Ovary (tissue), 9 donors: Measurements from ENCODE around the gene ZNF839. TPM values are rescaled to one million over a fixed set of nuclear protein-coding genes. Genes with fewer than 3 reads are reported as not detected.

ENCODE experiments used
- DNase-seq, 5 donors: peaks; one replicate each; pipeline ENCODE4 v3.0.0-alpha.2; 2019 to 2020
- H3K27ac ChIP-seq, 2 donors: fragments of 200-600 bp; one replicate each; pipeline versions ENCODE4 v1.5.1 to v1.8.0; 2019 to 2022
- H3K27me3 ChIP-seq: fragments of 200-600 bp; one replicate; pipeline ENCODE4 v1.8.0; 2022
- H3K36me3 ChIP-seq: fragments of 200-600 bp; sonication (generic); one replicate; pipeline ENCODE4 v1.5.1; 2019
- H3K4me1 ChIP-seq: one replicate; pipeline ENCODE4 v1.8.1; 2013; ENCODE audit warnings: mild to moderate bottlenecking, moderate library complexity; ENCODE audit not compliant: insufficient read depth
- H3K4me3 ChIP-seq: fragments of 200-600 bp; sonication (generic); one replicate; pipeline ENCODE4 v1.5.1; 2017
- H3K9me3 ChIP-seq, 2 donors: fragments of 200-600 bp in 1 of 2; sonication (generic) in 1 of 2; one replicate each; pipeline versions ENCODE4 v1.5.1 to v1.8.1; 2013 to 2019; ENCODE audit warnings: mild to moderate bottlenecking in 1 of 2, moderate library complexity in 1 of 2
- EP300 ChIP-seq: sonication (generic); formaldehyde crosslinking; IDR thresholded peaks from one replicate; pipeline ENCODE4 v1.6.1; 2017; ENCODE audit warnings: antibody characterized with exemption
- POLR2A ChIP-seq: fragments of 450-650 bp; IDR thresholded peaks from one replicate; pipeline ENCODE4 v1.6.1; 2017; ENCODE audit warnings: antibody characterized with exemption, mild to moderate bottlenecking, moderate library complexity
- WGBS, 3 donors: extraction: QIAGEN DNeasy Blood & Tissue Kit in 1 of 3; methylation state at CpG; one replicate each; pipeline versions ENCODE4 v1.1.5 to v1.1.7; 2013 to 2017; 5-methylcytosine and 5-hydroxymethylcytosine counted together
- intact Hi-C, 4 donors: fragments of 100-400 bp; cut with DNase I; formaldehyde crosslinking; loops; one replicate each; pipeline versions ENCODE4 v1.11.0 to v1.15.1; 2022 to 2023
- polyA plus RNA-seq, 2 donors: library from polyadenylated mRNA; stranded (reverse); fragments of 200-250 nt in 1 of 2; fragments of 350-450 nt in 1 of 2; fragmentation: Illumina TruSeq in 1 of 2; extraction: RNeasy Lipid Tissue Mini Kit (QIAGEN cat#74804) in 1 of 2; gene quantifications; one replicate each; pipeline ENCODE4 v1.2.3, GENCODE V29; 2013 to 2014
- total RNA-seq, 7 donors: library from RNA; depleted of rRNA in 2 of 7; stranded (reverse); fragments of >200 nt in 2 of 7; fragmentation: NEBNext Ultra II Directional in 3 of 7; extraction: Animal tissue kit (Norgen Biotek cat#: 25700) in 3 of 7; gene quantifications; one replicate each; pipeline versions ENCODE4 v1.1.0 to v1.2.4, GENCODE V29; 2016 to 2023
- TF ChIP-seq, protein P1 (sequence below), 3 donors: fragments of 450-650 bp in 2 of 3; fragments of 200-600 bp in 1 of 3; IDR thresholded peaks; one replicate each; pipeline versions ENCODE4 v1.5.1 to v1.8.0; 2016 to 2022; ENCODE audit warnings: antibody characterized with exemption in 3 of 3, mild to moderate bottlenecking in 1 of 3
- donor health status: DM: no; HTN: no; CAD: no; lungs with moderate emphysema.
- donor health status: DM: no; HTN: no; CAD: no.
- donor health status: Bipolar disorder and iron deficiency.
- donor health status: DM: yes; HTN: yes; CAD: no.
- donor health status: DM: no; HTN: no; CAD: no.
- donor health status: DM: yes; HTN: yes; CAD: no.

ZNF839 gene
- total and polyA plus RNA-seq, 9 donors: 6.4 to 14.9 (median 12.2) TPM

DNA sequence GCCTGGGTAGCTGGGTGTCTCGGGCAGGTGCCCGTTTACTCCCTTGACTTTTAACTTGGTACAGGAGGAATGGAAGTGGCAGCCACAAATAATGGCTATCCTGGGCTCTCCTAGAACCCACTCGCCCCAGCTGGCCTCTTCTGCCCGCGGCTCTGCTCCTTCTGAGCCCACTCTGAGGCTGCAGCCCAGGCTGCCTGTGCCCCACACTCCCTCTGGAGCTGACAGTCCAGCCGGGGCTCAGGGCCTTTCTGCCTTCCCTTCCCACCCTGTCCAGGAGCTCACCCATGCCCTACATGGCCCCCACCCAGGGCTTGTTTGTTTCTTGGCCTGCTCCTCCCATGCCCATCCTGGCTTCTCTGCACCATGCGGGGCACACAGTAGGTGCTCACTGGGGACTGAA is 15.6 kb downstream of the ZNF839 start:
- no peaks in the 10 kb centered on the region for H3K4me1 ChIP-seq
- H3K27ac ChIP-seq: no peak overlapping the region
- no peaks in the 10 kb centered on the region for H3K9me3 ChIP-seq
- H3K36me3 ChIP-seq: no peaks in the 10 kb centered on the region
- WGBS, 3 donors: 86 to 93% (median 90%) methylated on average over 7 of the region's 7 CpGs
- peak in 1 of 5 donors; percentile 29 for DNase-seq
- TF ChIP-seq EP300 (no peak), POLR2A (no peak)
- TF ChIP-seq, protein P1, sequence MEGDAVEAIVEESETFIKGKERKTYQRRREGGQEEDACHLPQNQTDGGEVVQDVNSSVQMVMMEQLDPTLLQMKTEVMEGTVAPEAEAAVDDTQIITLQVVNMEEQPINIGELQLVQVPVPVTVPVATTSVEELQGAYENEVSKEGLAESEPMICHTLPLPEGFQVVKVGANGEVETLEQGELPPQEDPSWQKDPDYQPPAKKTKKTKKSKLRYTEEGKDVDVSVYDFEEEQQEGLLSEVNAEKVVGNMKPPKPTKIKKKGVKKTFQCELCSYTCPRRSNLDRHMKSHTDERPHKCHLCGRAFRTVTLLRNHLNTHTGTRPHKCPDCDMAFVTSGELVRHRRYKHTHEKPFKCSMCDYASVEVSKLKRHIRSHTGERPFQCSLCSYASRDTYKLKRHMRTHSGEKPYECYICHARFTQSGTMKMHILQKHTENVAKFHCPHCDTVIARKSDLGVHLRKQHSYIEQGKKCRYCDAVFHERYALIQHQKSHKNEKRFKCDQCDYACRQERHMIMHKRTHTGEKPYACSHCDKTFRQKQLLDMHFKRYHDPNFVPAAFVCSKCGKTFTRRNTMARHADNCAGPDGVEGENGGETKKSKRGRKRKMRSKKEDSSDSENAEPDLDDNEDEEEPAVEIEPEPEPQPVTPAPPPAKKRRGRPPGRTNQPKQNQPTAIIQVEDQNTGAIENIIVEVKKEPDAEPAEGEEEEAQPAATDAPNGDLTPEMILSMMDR (IDR thresholded peaks at IDR 0.05): no peak
- intact Hi-C loops: no loop called here
- no peaks in the 10 kb centered on the region for H3K27me3 ChIP-seq
- H3K4me3 ChIP-seq: no peak overlapping the region

DNA sequence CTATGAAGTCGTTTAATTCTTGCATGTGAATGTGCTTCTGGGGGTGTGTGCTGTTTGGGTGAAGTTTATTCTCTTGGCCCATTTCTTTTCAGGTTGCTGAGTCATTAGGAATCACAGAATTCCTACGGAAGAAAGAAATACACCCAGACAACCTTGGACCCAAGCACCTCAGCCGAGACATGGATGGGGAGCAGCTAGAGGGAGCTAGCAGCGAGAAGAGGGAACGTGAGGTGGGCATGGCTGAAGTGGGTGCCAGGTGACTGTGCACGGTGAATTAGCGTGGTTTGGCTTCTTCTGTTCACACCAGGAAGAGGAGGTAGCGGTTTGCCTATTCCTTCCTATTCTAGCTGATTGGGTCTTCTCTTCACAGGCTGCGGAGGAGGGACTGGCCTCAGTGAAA is 19.2 kb downstream of the ZNF839 start:
- H3K36me3 ChIP-seq: no peaks in the 10 kb centered on the region
- no peak for DNase-seq
- no peaks in the 10 kb centered on the region for H3K27me3 ChIP-seq
- no peak for TF ChIP-seq EP300
- TF ChIP-seq POLR2A: no peak
- TF ChIP-seq, protein P1 (IDR thresholded peaks at IDR 0.05): no peak
- intact Hi-C loops: no loop called here
- H3K4me3 ChIP-seq: no peak overlapping the region
- no peak overlapping the region for H3K27ac ChIP-seq
- no peaks in the 10 kb centered on the region for H3K9me3 ChIP-seq
- 88 to 92% (median 88%) methylated on average over 9 of the region's 9 CpGs for WGBS, 3 donors
- no peaks in the 10 kb centered on the region for H3K4me1 ChIP-seq

DNA sequence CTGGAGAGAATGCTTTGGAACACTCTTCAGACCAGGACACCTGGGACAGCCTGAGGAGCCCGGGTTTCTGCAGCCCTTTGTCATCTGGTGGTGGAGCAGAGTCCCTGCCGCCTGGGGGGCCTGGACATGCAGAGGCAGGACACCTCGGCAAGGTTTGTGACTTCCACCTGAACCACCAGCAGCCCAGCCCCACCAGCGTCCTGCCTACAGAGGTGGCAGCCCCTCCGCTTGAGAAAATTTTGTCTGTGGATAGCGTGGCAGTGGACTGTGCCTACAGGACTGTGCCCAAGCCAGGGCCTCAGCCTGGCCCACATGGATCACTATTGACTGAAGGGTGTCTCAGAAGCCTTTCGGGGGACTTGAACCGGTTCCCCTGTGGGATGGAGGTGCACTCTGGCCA is 22.0 kb downstream of the ZNF839 start:
- Histone ChIP-seq H3K27me3 (no peaks in the 10 kb centered on the region), H3K9me3 (no peaks in the 10 kb centered on the region), H3K27ac (no peak overlapping the region), H3K4me1 (no peaks in the 10 kb centered on the region), H3K36me3 (no peaks in the 10 kb centered on the region), H3K4me3 (no peak overlapping the region)
- WGBS, 3 donors: 84 to 90% (median 89%) methylated on average over 8 of the region's 8 CpGs
- TF ChIP-seq POLR2A: no peak
- TF ChIP-seq, protein P1 (IDR thresholded peaks at IDR 0.05): no peak
- no peak for TF ChIP-seq EP300
- no peak for DNase-seq
- intact Hi-C loops: no loop called here

DNA sequence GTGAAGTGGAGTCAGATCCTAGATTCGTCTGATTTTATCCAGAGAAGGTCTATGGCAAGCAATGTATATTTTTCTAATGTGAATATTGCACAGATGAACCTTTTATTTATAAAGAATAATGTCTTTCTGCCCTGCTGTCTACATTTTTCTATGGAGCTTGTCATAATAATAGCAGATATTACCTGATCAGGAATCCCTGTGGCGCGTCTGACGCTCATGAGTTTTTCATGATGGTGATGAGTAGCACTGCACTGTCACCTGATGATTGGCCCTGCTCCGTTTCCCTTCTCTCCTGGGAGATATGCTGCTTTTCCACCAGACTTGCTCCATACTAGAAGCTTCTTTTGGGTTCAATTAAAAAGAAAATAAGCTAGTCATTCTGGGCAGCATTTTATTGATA is 22.7 kb downstream of the ZNF839 start:
- Histone ChIP-seq H3K36me3 (no peaks in the 10 kb centered on the region), H3K4me1 (no peaks in the 10 kb centered on the region), H3K9me3 (no peaks in the 10 kb centered on the region), H3K4me3 (no peak overlapping the region), H3K27me3 (no peaks in the 10 kb centered on the region), H3K27ac (no peak overlapping the region)
- 81 to 88% (median 82%) methylated on average over 5 of the region's 5 CpGs for WGBS, 3 donors
- TF ChIP-seq EP300 (no peak), POLR2A (no peak)
- TF ChIP-seq, protein P1 (IDR thresholded peaks at IDR 0.05): no peak
- DNase-seq: no peak
- intact Hi-C loops: no loop called here

DNA sequence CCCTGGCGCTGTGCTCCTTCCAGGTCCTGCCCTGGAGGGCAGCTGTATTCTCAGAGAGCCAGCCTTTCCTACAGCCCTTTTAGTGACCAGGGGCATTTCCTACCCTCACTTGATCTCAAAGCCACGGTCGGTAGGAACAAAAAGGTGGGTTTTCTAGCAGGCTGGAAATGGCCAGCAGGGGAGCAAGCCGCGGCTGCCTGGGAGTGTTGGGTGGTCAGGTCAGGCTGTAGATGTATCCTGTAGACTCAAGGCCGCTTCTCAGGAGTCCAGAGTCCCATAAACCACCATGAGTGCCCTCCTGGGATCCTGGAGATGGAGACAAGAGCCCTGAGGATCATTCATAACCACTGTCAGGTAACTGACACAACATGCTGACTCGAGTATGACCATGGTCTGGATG is 24.5 kb downstream of the ZNF839 start:
- Histone ChIP-seq H3K27ac (no peak overlapping the region), H3K27me3 (no peaks in the 10 kb centered on the region), H3K36me3 (no peaks in the 10 kb centered on the region), H3K4me1 (no peaks in the 10 kb centered on the region), H3K4me3 (no peak overlapping the region), H3K9me3 (no peaks in the 10 kb centered on the region)
- 77 to 82% (median 81%) methylated on average over 7 of the region's 7 CpGs for WGBS, 3 donors
- TF ChIP-seq POLR2A: no peak
- TF ChIP-seq, protein P1 (IDR thresholded peaks at IDR 0.05): no peak
- TF ChIP-seq EP300: no peak
- intact Hi-C loops: no loop called here
- DNase-seq: no peak
